Cardiac muscle cell (in vitro differentiated cells and primary cell): ENCODE data around the gene RASD1. TPM values are rescaled to one million over a fixed set of nuclear protein-coding genes. Genes with fewer than 3 reads are reported as not detected.

ENCODE experiments used
- DNase-seq, 2 donors: peaks; one replicate each; pipeline versions ENCODE4 v3.0.0 to v3.0.0-alpha.2; 2010 to 2017; ENCODE audit warnings: low read depth in 1 of 2, low spot score in 1 of 2
- H3K27ac ChIP-seq: fragments of 200-600 bp; sonication (generic); 2 replicates; pipeline ENCODE4 v1.5.1; 2016
- H3K27me3 ChIP-seq: fragments of 200-600 bp; sonication (generic); 2 replicates; pipeline ENCODE4 v1.6.0; 2016; ENCODE audit warnings: control low read depth
- H3K36me3 ChIP-seq: fragments of 200-600 bp; sonication (generic); 2 replicates; pipeline ENCODE4 v1.5.1; 2016; ENCODE audit warnings: control low read depth
- H3K4me1 ChIP-seq: fragments of 200-600 bp; sonication (generic); 2 replicates; pipeline ENCODE4 v1.8.1; 2017; ENCODE audit warnings: low read depth, mild to moderate bottlenecking, mixed run types
- H3K4me3 ChIP-seq: fragments of 200-600 bp; sonication (generic); 2 replicates; pipeline ENCODE4 v1.5.1; 2016; ENCODE audit warnings: mild to moderate bottlenecking
- H3K9me3 ChIP-seq: fragments of 200-600 bp; sonication (generic); 2 replicates; pipeline ENCODE4 v1.5.1; 2017; ENCODE audit warnings: low read depth, mild to moderate bottlenecking, control low read depth
- polyA plus RNA-seq: library from polyadenylated mRNA; unstranded; fragments of >200 nt; fragmentation: Nextera tagmentation; extraction: Ambion mirVana; gene quantifications from 2 replicates; pipeline ENCODE4 v1.2.1, GENCODE V29; 2016
- total RNA-seq: library from RNA; depleted of rRNA; stranded (reverse); fragments of >200 nt; gene quantifications from 2 replicates; pipeline ENCODE4 v1.2.3, GENCODE V29; 2016
- TF ChIP-seq, protein P1 (sequence below): IDR thresholded peaks from 2 replicates; pipeline ENCODE4 v1.5.1; 2012; ENCODE audit warnings: low read depth, mild to moderate bottlenecking, low read length

Gene RASD1
- total and polyA plus RNA-seq, 2 experiments from 2014 or later = 24.3 to 28.4 TPM

DNA sequence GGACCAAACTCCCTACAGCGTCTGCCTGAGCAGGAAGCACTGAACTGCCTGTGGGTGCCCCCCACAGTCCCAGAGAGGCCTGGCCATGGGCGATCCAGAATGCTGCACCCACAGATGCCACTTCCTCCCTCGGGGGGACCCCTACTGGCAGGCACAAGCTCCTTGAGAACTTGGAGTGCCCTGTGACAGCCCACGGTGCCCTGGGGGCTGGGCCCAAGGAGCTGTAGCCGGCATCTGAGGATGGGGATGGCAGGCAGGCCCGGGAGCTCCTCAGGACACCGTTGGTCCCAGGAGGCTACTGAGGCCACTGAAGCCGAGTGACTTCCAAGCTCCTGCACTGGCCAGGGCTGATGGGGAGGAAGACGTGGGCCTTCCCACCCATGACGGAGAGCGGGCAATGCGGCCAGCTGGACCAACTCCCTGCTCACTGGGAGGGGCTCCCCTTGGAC is 15.1 kb upstream of the RASD1 start:
- Histone ChIP-seq H3K27ac (no peak overlapping the region), H3K4me3 (no peak overlapping the region), H3K9me3 (no peaks in the 10 kb centered on the region), H3K27me3 (no peaks in the 10 kb centered on the region), H3K4me1 (peaks cover 34% of the 10 kb centered on the region), H3K36me3 (no peaks in the 10 kb centered on the region)
- TF ChIP-seq, protein P1, sequence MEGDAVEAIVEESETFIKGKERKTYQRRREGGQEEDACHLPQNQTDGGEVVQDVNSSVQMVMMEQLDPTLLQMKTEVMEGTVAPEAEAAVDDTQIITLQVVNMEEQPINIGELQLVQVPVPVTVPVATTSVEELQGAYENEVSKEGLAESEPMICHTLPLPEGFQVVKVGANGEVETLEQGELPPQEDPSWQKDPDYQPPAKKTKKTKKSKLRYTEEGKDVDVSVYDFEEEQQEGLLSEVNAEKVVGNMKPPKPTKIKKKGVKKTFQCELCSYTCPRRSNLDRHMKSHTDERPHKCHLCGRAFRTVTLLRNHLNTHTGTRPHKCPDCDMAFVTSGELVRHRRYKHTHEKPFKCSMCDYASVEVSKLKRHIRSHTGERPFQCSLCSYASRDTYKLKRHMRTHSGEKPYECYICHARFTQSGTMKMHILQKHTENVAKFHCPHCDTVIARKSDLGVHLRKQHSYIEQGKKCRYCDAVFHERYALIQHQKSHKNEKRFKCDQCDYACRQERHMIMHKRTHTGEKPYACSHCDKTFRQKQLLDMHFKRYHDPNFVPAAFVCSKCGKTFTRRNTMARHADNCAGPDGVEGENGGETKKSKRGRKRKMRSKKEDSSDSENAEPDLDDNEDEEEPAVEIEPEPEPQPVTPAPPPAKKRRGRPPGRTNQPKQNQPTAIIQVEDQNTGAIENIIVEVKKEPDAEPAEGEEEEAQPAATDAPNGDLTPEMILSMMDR = no peak
- no peak for DNase-seq

DNA sequence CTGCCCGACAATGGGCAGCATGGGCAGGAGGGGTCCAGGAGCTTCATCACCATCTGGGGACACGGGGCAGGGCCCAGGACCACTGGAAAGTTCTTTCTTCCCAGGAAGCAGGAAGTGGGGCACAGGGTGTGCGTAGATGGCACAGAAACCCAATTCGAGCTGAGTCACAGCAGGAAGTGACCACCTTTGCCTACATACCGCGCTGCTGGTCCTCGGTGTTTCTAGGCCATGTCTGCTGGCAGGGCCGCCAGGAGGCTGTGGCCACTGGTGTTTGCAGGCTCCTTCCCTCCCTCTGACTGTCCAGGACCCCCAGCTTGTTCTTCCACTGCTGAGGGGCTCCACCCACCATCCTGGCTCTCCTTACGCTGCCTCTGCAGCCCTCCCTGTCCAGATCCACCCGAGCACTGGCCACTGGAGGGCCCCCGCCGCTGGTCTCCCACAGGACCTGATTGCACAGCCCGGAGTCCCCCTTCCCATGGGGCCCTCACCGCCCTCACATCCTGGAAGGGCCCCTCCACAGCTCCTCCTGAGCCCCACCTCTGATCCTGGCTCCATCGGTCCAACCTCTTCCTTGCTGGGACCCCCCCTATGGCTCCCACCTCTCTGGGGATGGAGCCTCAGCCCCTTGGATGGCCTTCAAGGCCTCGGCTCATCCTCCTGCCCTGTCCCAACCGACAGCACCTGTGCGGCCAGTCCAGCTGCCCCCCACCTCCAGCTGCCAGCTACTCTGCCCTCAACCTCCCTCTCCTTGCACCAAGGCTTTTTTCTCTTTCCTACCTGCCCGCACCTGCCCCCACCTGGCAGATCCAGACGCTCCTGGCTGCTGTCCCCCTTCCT is 14.5 kb upstream of the RASD1 start:
- peaks cover 34% of the 10 kb centered on the region for H3K4me1 ChIP-seq
- TF ChIP-seq, protein P1 = no peak
- no peaks in the 10 kb centered on the region for H3K27me3 ChIP-seq
- DNase-seq = no peak
- H3K4me3 ChIP-seq = no peak overlapping the region
- H3K36me3 ChIP-seq = no peaks in the 10 kb centered on the region
- H3K27ac ChIP-seq = no peak overlapping the region
- H3K9me3 ChIP-seq = no peaks in the 10 kb centered on the region

DNA sequence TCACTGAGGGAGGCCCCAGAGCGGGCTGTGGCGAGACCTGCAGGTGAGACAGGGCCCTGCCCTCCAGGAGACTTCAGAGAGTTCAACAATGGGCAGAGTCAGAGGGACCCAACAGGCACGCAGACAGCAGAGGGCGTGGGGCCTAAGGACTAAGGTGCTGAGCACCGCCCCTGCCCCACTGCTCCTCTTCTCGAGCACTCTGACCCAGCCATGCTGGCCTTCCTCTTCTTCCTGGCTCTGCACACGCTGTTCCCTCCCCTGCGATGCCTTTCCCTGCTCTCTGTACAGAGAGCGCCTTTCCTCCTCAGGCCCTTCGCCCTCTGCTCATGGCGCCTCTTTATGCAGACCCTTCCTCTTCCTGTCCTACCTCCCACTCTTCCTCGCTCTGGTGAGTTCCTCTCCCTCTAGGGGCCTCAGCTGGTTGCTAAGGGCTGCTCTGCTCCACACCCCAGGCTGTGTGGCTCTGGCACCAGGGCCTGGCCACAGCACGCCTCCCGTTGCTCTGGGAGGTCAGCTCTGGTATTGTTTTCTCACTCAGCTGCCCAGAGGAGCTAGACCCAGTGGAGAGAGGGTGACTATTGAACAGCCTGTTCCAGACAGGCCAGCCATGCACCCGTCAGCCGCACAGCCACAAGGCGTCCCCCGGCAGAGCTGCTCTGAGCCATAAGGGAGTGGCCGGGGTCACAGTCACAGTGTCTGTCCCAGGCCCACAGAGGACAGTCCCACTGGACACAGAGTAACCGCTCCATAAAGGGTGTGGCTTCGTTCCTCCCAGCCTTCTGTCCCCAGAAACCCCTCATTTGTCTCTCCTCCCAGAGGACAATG is 13.6 kb upstream of the RASD1 start:
- H3K36me3 ChIP-seq = no peaks in the 10 kb centered on the region
- H3K9me3 ChIP-seq = no peaks in the 10 kb centered on the region
- H3K4me3 ChIP-seq = no peak overlapping the region
- H3K27me3 ChIP-seq = no peaks in the 10 kb centered on the region
- no peak for DNase-seq
- TF ChIP-seq, protein P1 = no peak
- no peak overlapping the region for H3K27ac ChIP-seq
- H3K4me1 ChIP-seq = peaks cover 27% of the 10 kb centered on the region

DNA sequence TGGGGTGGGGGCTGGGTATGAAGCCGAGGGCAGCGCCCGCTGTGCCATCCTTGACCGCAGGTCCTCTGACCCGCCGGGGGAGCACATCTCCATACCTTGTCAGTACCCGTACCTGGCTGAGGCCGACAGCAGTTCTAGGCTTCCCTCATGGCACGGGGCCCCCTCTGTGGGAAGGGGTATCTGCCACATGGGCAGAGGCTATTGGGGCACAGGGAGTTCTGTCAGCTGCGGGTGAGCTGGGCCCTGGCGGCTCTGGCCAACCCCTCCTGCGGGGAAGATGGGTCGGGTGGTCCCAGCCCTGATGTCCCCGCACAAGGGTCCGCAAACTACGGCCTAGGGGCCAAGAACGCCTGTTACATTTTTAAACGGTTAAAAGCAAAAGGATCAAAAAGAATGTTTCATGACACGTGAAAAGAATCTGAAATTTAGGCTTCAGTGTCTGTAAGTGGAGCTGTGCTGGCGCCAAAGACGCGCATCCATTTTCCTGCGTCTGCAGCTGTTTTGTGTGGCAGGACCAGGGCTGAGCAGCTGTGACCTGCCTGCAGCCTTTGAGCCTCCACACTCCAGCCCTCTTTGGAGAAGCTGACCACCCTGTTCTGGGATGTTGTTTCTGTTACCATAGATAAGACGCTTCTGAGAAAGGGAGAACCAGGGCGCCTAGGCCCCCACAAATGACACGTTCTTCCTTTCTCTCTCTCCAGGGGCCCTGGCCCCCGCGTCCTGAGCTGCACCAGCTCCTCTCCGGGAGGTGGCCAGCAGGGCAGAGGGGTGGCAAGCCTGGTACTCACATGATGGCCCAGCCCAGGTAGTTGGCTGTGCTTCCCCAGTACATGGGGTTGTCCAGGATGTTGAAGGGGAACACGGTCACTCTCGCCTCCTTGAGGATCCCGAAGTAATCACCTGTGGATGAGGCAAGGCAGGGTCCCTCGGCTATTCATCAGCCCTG is 12.7 kb upstream of the RASD1 start:
- TF ChIP-seq, protein P1 = no peak
- Histone ChIP-seq H3K4me1 (peaks cover 33% of the 10 kb centered on the region), H3K27ac (no peak overlapping the region), H3K4me3 (no peak overlapping the region), H3K9me3 (no peaks in the 10 kb centered on the region), H3K27me3 (no peaks in the 10 kb centered on the region), H3K36me3 (no peaks in the 10 kb centered on the region)
- no peak for DNase-seq

DNA sequence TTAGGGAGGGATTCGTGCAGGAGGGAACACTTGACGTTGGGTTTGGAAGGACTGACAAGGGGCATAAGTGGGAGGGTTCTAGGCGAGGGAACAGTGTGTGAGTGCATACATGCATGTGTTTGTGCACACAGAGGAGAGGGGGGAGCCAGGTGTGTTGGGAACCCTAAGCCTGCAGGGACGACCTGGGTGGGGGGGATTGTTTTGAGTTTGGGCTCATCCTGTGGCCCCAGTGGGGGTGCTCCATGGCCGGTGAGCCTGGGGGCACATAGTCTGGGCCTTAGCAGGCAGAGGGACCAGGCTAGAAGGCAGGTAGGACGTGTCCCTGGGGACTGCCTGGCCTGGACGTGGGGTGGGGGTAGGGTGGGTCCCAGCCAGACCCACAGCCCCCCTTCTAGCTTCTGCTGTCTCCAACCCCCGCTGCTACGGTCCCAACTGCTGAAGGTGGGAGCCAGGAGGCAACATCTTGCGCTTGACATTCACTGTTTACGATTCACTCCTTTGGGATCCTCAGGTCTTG is 11.9 kb upstream of the RASD1 start:
- Histone ChIP-seq H3K27ac (peak overlapping the region; percentile 89), H3K27me3 (no peaks in the 10 kb centered on the region), H3K4me1 (peaks cover 40% of the 10 kb centered on the region), H3K4me3 (no peak overlapping the region), H3K36me3 (no peaks in the 10 kb centered on the region), H3K9me3 (no peaks in the 10 kb centered on the region)
- TF ChIP-seq, protein P1 = no peak
- DNase-seq = no peak
